ENCODE results near the gene RNASE9. TPM values are rescaled to one million over a fixed set of nuclear protein-coding genes. Genes with fewer than 3 reads are reported as not detected.
"Not testable (repeated sequence)": the region's sequence is repeated elsewhere in the genome, so short reads cannot be mapped to it uniquely, and the experiment has no call there.

Gene RNASE9
- total RNA-seq, 1 donor from 2014 or later: not detected

DNA sequence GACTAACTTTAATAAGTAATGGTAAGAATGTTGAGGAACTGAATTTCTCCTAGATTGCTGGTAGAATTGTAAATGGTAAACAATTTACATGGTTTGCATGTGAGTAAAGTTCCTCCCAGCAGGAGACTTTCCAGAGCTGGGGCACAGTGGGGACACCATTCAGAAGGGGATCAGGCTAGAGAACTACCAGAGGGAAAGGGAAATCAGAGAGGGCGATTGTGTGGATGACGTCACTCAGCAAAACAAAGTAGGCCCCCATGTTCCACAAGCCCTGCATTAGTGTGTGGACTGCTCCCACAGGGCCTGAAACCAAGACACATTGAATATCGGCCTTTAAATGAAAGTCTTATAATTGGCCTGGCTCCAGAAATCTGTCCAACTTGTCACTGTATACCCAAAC is 17.5 kb upstream of the RNASE9 start:
- Histone ChIP-seq H3K9ac (ENCODE audit: low read depth in 1 of 3, low read length in 3 of 3) (no peak overlapping the region), H3K4me1 (ENCODE audit: control insufficient read depth in 3 of 3, insufficient read depth in 3 of 3, low read length in 3 of 3) (no peaks in the 10 kb centered on the region), H3K27me3 (ENCODE audit: control insufficient read depth in 3 of 3, insufficient read depth in 3 of 3, low read length in 3 of 3) (no peaks in the 10 kb centered on the region)

DNA sequence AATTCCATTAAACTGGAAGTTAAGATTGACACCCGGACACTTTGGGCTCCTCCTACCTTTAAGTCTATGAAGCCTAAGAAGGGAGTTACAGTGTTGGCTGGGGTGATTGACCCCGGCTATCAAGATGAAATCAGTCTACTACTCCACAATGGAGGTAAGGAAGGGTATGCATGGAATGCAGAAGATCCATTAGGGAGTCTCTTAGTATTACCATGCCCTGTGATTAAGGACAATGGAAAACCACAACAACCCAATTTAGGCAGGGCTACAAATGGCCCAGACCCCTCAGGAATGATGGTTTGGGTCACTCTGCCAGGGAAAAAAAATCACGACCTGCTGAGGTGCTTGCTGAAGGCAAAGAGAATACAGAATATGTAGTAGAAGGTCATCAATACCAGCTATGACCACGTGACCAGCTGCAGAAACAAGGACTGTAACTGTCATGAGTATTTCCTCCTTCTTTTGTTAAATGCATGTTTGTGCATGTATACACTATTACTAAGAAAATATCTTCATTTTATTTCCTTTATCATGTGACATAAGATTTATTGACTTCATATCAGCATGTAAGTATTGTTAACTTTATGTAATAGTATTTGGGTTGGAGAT is 11.6 kb upstream of the RNASE9 start:
- not testable (repeated sequence) for H3K27ac ChIP-seq (ENCODE audit: low read depth, low read length); H3K9me3 ChIP-seq (ENCODE audit: control insufficient read depth in 3 of 3, low read length in 3 of 3); H3K4me1 ChIP-seq (ENCODE audit: control insufficient read depth in 3 of 3, insufficient read depth in 3 of 3, low read length in 3 of 3); H3K4me3 ChIP-seq (ENCODE audit: low read length in 3 of 3); H3K27me3 ChIP-seq (ENCODE audit: control insufficient read depth in 3 of 3, insufficient read depth in 3 of 3, low read length in 3 of 3); H3K36me3 ChIP-seq (ENCODE audit: control insufficient read depth in 3 of 3, insufficient read depth in 3 of 3, low read length in 3 of 3); H3K9ac ChIP-seq (ENCODE audit: low read depth in 1 of 3, low read length in 3 of 3)

More for the DNA sequence above, 17.5 kb upstream of the RNASE9 start:
- H3K27ac ChIP-seq (ENCODE audit: low read depth, low read length): no peak overlapping the region
- H3K4me3 ChIP-seq (ENCODE audit: low read length in 3 of 3): no peak overlapping the region
- H3K36me3 ChIP-seq (ENCODE audit: control insufficient read depth in 3 of 3, insufficient read depth in 3 of 3, low read length in 3 of 3): no peaks in the 10 kb centered on the region
- H3K9me3 ChIP-seq (ENCODE audit: control insufficient read depth in 3 of 3, low read length in 3 of 3): no peaks in the 10 kb centered on the region

DNA sequence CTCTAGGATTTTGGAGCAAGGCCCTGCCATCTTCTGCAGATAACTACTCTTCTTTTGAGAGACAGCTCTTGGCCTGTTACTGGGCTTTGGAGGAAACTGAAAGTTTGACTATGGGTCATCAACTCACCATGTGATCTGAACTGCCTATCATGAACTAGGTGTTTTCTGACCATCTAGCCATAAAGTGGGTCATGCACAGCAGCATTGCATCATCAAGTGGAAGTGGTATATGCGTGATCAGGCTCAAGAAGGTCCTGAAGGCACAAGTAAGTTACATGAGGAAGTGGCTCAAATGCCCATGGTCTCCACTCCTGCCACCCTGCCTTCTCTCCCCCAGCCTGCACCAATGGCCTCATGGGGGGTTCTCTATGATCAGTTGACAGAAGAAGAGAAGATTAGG is 9.9 kb upstream of the RNASE9 start:
- H3K27me3 ChIP-seq (ENCODE audit: control insufficient read depth in 3 of 3, insufficient read depth in 3 of 3, low read length in 3 of 3); H3K4me1 ChIP-seq (ENCODE audit: control insufficient read depth in 3 of 3, insufficient read depth in 3 of 3, low read length in 3 of 3); H3K27ac ChIP-seq (ENCODE audit: low read depth, low read length); H3K4me3 ChIP-seq (ENCODE audit: low read length in 3 of 3); H3K36me3 ChIP-seq (ENCODE audit: control insufficient read depth in 3 of 3, insufficient read depth in 3 of 3, low read length in 3 of 3); H3K9ac ChIP-seq (ENCODE audit: low read depth in 1 of 3, low read length in 3 of 3); H3K9me3 ChIP-seq (ENCODE audit: control insufficient read depth in 3 of 3, low read length in 3 of 3): not testable (repeated sequence)

DNA sequence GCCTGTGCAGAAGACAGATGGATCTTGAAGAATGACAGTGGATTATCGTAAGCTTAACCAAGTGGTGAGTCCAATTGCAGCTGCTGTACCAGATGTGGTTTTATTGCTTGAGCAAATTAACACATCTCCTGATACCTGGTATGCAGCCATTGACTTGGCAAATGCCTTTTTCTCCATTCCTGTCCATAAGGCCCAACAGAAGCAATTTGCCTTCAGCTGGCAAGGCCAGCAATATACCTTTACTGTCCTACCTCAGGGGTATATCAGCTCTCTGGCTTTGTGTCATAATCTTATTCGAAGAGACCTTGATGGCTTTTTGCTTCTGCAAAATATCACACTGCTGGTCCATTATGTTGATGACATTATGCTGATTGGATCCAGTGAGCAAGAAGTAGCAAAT is 9.0 kb upstream of the RNASE9 start:
- not testable (repeated sequence) for H3K4me3 ChIP-seq (ENCODE audit: low read length in 3 of 3); H3K9ac ChIP-seq (ENCODE audit: low read depth in 1 of 3, low read length in 3 of 3); H3K27ac ChIP-seq (ENCODE audit: low read depth, low read length); H3K9me3 ChIP-seq (ENCODE audit: control insufficient read depth in 3 of 3, low read length in 3 of 3); H3K4me1 ChIP-seq (ENCODE audit: control insufficient read depth in 3 of 3, insufficient read depth in 3 of 3, low read length in 3 of 3); H3K27me3 ChIP-seq (ENCODE audit: control insufficient read depth in 3 of 3, insufficient read depth in 3 of 3, low read length in 3 of 3); H3K36me3 ChIP-seq (ENCODE audit: control insufficient read depth in 3 of 3, insufficient read depth in 3 of 3, low read length in 3 of 3)

DNA sequence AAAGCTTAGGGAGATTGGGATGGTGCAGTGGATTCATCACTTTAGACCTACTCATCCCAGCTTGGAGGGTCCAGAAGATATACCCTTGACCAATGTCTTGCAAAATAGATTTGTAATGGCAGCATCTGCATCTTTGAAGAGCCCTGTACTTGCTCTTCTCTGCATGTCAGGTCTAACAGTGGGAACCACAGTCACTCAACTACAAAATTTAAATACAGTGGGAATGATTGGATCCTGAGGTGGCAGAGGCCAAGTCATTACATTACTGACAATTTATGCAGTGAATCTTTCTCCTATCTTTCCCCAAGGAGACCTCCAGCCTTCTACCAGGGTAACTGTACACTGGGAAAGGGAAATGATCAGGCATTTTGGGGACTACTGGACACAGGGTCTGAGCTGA is 8.2 kb upstream of the RNASE9 start:
- Histone ChIP-seq H3K9ac (ENCODE audit: low read depth in 1 of 3, low read length in 3 of 3) (no peak overlapping the region), H3K4me3 (ENCODE audit: low read length in 3 of 3) (no peak overlapping the region), H3K4me1 (ENCODE audit: control insufficient read depth in 3 of 3, insufficient read depth in 3 of 3, low read length in 3 of 3) (no peaks in the 10 kb centered on the region), H3K27me3 (ENCODE audit: control insufficient read depth in 3 of 3, insufficient read depth in 3 of 3, low read length in 3 of 3) (no peaks in the 10 kb centered on the region), H3K27ac (ENCODE audit: low read depth, low read length) (no peak overlapping the region), H3K9me3 (ENCODE audit: control insufficient read depth in 3 of 3, low read length in 3 of 3) (peaks cover 0 to 8% (median 2%) of the 10 kb centered on the region in 3 donors), H3K36me3 (ENCODE audit: control insufficient read depth in 3 of 3, insufficient read depth in 3 of 3, low read length in 3 of 3) (no peaks in the 10 kb centered on the region)

DNA sequence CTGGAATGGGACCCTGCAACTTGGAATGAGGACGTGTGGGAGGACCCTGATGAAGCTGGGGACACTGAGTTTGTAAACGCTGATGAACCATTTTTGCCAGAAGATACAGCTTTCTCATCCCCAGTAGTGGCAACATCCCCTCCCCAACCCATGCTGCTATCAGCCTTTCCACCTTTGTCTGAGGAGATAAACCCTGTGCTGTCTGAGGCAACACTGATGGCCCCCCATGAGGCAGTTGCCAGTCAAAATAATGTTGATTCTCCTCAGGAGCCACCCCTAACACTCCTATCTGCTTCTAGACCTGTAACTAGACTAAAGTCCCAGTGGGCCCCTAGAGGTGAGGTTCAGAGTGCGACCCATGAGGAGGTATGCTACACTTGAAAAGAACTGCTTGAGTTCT is 7.5 kb upstream of the RNASE9 start:
- Histone ChIP-seq H3K4me1 (ENCODE audit: control insufficient read depth in 3 of 3, insufficient read depth in 3 of 3, low read length in 3 of 3) (no peaks in the 10 kb centered on the region), H3K4me3 (ENCODE audit: low read length in 3 of 3) (no peak overlapping the region), H3K27me3 (ENCODE audit: control insufficient read depth in 3 of 3, insufficient read depth in 3 of 3, low read length in 3 of 3) (no peaks in the 10 kb centered on the region), H3K9me3 (ENCODE audit: control insufficient read depth in 3 of 3, low read length in 3 of 3) (peaks cover 0 to 8% (median 2%) of the 10 kb centered on the region in 3 donors), H3K36me3 (ENCODE audit: control insufficient read depth in 3 of 3, insufficient read depth in 3 of 3, low read length in 3 of 3) (no peaks in the 10 kb centered on the region), H3K9ac (ENCODE audit: low read depth in 1 of 3, low read length in 3 of 3) (no peak overlapping the region), H3K27ac (ENCODE audit: low read depth, low read length) (no peak overlapping the region)

DNA sequence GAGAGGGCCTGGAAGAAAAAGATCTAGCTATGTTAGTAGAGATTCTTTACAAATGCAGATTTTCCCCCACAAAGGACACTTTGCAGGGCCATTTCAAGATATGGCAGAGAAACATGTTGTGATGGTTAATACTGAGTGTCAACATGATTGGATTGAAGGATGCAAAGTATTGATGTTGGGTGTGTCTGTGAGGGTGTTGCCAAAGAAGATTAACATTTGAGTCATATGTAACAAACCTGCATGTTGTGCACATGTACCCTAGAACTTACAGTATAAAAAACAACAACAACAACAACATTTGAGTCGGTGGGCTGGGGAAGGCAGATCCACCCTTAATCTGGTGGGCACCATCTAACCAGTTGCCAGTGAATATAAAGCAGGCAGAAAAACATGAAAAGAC is 6.4 kb upstream of the RNASE9 start:
- not testable (repeated sequence) for H3K4me1 ChIP-seq (ENCODE audit: control insufficient read depth in 3 of 3, insufficient read depth in 3 of 3, low read length in 3 of 3); H3K9me3 ChIP-seq (ENCODE audit: control insufficient read depth in 3 of 3, low read length in 3 of 3); H3K27ac ChIP-seq (ENCODE audit: low read depth, low read length)

DNA sequence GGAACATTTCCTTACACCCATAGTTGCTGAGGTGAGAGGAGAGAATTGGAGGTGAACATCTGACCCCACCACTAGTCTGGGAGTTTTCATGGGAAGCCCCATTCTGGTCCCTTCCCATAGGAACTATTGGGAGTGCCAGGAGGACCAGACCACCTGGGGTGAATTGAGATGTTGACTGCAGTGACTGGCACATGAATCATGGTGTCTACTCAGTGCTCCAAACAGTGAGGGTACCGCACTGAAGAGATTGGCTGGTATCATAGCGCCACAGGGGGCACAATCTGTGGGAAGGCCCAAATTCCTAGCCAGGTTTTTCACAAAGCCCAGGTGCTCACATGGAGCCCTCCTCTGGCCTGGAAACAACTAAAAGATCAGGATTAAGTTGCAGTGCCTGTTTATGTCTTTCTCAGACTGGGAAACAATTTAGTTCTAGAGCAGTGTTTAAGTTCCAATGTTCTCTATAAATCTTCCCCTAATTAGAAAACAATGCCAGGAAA is 3.7 kb upstream of the RNASE9 start:
- Histone ChIP-seq H3K36me3 (ENCODE audit: control insufficient read depth in 3 of 3, insufficient read depth in 3 of 3, low read length in 3 of 3) (no peaks in the 10 kb centered on the region), H3K27me3 (ENCODE audit: control insufficient read depth in 3 of 3, insufficient read depth in 3 of 3, low read length in 3 of 3) (no peaks in the 10 kb centered on the region), H3K9me3 (ENCODE audit: control insufficient read depth in 3 of 3, low read length in 3 of 3) (peaks cover 0 to 5% (median 0%) of the 10 kb centered on the region in 3 donors), H3K4me1 (ENCODE audit: control insufficient read depth in 3 of 3, insufficient read depth in 3 of 3, low read length in 3 of 3) (no peaks in the 10 kb centered on the region), H3K27ac (ENCODE audit: low read depth, low read length) (no peak overlapping the region), H3K9ac (ENCODE audit: low read depth in 1 of 3, low read length in 3 of 3) (no peak overlapping the region), H3K4me3 (ENCODE audit: low read length in 3 of 3) (no peak overlapping the region)

More for the DNA sequence above, 6.4 kb upstream of the RNASE9 start:
- H3K36me3 ChIP-seq (ENCODE audit: control insufficient read depth in 3 of 3, insufficient read depth in 3 of 3, low read length in 3 of 3); H3K9ac ChIP-seq (ENCODE audit: low read depth in 1 of 3, low read length in 3 of 3); H3K27me3 ChIP-seq (ENCODE audit: control insufficient read depth in 3 of 3, insufficient read depth in 3 of 3, low read length in 3 of 3); H3K4me3 ChIP-seq (ENCODE audit: low read length in 3 of 3): not testable (repeated sequence)

DNA sequence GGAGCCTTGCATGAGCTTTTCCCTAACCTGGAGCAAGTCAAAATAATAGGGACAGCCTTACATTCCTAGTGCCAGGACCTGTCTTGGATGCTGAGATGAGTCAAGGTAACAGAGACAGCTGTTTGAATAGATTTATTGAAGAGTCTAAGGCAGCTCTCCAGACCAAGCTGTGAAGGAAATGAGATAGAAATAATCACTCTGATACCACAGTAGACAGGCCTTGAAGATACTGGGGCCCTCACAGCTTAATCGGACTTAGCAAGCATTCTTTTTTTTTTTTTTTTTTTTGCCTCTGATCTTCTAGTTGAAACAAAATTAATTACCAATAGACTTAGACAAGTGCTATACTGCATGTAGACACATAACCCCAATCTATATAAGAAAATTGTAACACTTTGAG is 3.1 kb upstream of the RNASE9 start:
- H3K9ac ChIP-seq (ENCODE audit: low read depth in 1 of 3, low read length in 3 of 3): no peak overlapping the region
- no peaks in the 10 kb centered on the region for H3K9me3 ChIP-seq (ENCODE audit: control insufficient read depth in 3 of 3, low read length in 3 of 3)
- no peak overlapping the region for H3K4me3 ChIP-seq (ENCODE audit: low read length in 3 of 3)
- no peaks in the 10 kb centered on the region for H3K4me1 ChIP-seq (ENCODE audit: control insufficient read depth in 3 of 3, insufficient read depth in 3 of 3, low read length in 3 of 3)
- no peaks in the 10 kb centered on the region for H3K36me3 ChIP-seq (ENCODE audit: control insufficient read depth in 3 of 3, insufficient read depth in 3 of 3, low read length in 3 of 3)
- no peak overlapping the region for H3K27ac ChIP-seq (ENCODE audit: low read depth, low read length)
- no peaks in the 10 kb centered on the region for H3K27me3 ChIP-seq (ENCODE audit: control insufficient read depth in 3 of 3, insufficient read depth in 3 of 3, low read length in 3 of 3)

DNA sequence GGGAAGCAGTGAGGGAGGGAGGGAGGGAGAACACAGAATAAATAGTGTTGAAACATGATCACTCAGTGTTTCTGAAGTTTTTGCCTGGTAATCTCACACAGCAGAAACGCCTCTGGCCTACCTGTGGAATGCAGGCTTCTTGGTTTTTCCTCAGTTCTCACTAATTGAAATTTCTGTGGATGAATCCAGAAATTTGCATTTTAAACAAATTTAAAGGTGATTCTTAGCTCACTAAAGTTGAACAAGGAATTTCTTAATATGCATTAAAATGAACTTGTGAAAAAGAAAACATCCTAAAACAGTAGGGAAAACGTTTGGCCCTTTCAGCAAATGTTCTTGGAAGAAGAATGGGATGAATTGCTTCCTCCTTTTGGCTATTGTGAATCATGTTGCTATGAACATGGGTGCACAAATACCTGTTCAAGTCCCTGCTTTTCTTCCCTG is 1.4 kb downstream of the RNASE9 start:
- Histone ChIP-seq H3K9me3 (ENCODE audit: control insufficient read depth in 3 of 3, low read length in 3 of 3) (no peaks in the 10 kb centered on the region), H3K4me3 (ENCODE audit: low read length in 3 of 3) (no peak overlapping the region), H3K4me1 (ENCODE audit: control insufficient read depth in 3 of 3, insufficient read depth in 3 of 3, low read length in 3 of 3) (no peaks in the 10 kb centered on the region), H3K27ac (ENCODE audit: low read depth, low read length) (no peak overlapping the region), H3K27me3 (ENCODE audit: control insufficient read depth in 3 of 3, insufficient read depth in 3 of 3, low read length in 3 of 3) (no peaks in the 10 kb centered on the region), H3K36me3 (ENCODE audit: control insufficient read depth in 3 of 3, insufficient read depth in 3 of 3, low read length in 3 of 3) (no peaks in the 10 kb centered on the region), H3K9ac (ENCODE audit: low read depth in 1 of 3, low read length in 3 of 3) (no peak overlapping the region)

DNA sequence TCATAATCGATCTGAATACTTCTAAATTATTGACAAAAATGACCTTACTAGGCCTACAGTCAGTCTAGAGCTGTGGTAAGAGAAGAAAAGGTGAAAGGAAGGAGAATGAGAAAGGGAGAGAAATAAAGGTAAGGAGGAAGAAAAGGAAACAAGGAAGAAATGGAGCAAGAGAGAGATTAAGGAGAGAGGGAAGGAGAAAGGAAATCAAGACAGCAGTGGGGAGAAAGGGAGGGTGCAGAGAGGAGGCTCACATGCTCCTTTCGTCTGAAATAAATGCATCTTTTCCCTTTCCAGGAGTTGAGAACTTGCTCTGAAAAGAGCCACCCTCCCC is 3.7 kb downstream of the RNASE9 start:
- no peaks in the 10 kb centered on the region for H3K4me1 ChIP-seq (ENCODE audit: control insufficient read depth in 3 of 3, insufficient read depth in 3 of 3, low read length in 3 of 3)
- no peak overlapping the region for H3K4me3 ChIP-seq (ENCODE audit: low read length in 3 of 3)
- no peak overlapping the region for H3K9ac ChIP-seq (ENCODE audit: low read depth in 1 of 3, low read length in 3 of 3)
- no peaks in the 10 kb centered on the region for H3K27me3 ChIP-seq (ENCODE audit: control insufficient read depth in 3 of 3, insufficient read depth in 3 of 3, low read length in 3 of 3)
- no peaks in the 10 kb centered on the region for H3K9me3 ChIP-seq (ENCODE audit: control insufficient read depth in 3 of 3, low read length in 3 of 3)
- no peaks in the 10 kb centered on the region for H3K36me3 ChIP-seq (ENCODE audit: control insufficient read depth in 3 of 3, insufficient read depth in 3 of 3, low read length in 3 of 3)
- H3K27ac ChIP-seq (ENCODE audit: low read depth, low read length): no peak overlapping the region
